Fibroblast of lung (primary cell): ENCODE measurements around the gene SH3PXD2A.

Source experiments
- EZH2 ChIP-seq: IDR thresholded peaks from 2 replicates; pipeline ENCODE4 v1.5.1; 2012; ENCODE audit warnings: low read length, control low read depth, mild to moderate bottlenecking; ENCODE audit errors: missing control alignments
- TF ChIP-seq, protein P1 (sequence below), 2 donors: IDR thresholded peaks in 1 of 2; conservative IDR thresholded peaks in 1 of 2; 1 replicate in 1 of 2; 2 replicates in 1 of 2; pipeline ENCODE4 v1.5.1; 2011 to 2012; ENCODE audit warnings: low read length in 2 of 2, control low read depth in 1 of 2, inconsistent platforms in 1 of 2, low read depth in 1 of 2, mild to moderate bottlenecking in 1 of 2

DNA sequence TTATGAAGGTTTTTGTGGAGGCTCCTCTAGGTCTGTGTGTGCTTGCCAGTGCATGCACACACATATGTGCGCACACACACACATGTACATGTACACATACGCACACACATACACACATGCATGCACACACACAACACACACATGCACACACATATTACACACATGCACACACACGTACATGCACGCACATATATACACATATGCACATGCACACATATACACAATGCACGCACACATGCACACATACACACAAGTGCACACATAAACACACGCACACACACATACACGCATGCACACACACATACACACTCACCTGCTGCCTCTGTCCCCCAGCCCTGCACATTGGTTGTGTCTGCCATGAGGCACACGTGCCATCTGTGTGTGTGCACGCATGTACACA is 295.6 kb downstream of the SH3PXD2A start:
- TF ChIP-seq, protein P1, sequence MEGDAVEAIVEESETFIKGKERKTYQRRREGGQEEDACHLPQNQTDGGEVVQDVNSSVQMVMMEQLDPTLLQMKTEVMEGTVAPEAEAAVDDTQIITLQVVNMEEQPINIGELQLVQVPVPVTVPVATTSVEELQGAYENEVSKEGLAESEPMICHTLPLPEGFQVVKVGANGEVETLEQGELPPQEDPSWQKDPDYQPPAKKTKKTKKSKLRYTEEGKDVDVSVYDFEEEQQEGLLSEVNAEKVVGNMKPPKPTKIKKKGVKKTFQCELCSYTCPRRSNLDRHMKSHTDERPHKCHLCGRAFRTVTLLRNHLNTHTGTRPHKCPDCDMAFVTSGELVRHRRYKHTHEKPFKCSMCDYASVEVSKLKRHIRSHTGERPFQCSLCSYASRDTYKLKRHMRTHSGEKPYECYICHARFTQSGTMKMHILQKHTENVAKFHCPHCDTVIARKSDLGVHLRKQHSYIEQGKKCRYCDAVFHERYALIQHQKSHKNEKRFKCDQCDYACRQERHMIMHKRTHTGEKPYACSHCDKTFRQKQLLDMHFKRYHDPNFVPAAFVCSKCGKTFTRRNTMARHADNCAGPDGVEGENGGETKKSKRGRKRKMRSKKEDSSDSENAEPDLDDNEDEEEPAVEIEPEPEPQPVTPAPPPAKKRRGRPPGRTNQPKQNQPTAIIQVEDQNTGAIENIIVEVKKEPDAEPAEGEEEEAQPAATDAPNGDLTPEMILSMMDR (conservative IDR thresholded peaks at IDR 0.05 in 1 of 2, IDR thresholded peaks at IDR 0.05 in 1 of 2; ENCODE audit: low read depth in 1 of 2, low read length in 2 of 2) = no peak
- no peak for TF ChIP-seq EZH2
